NB4 (cell line): ENCODE data around the gene MGRN1.

Experiments used
- DNase-seq: peaks from one replicate; pipeline ENCODE4 v3.0.0; 2010; ENCODE audit warnings: low read depth
- H3K4me3 ChIP-seq: one replicate; pipeline ENCODE4 v1.5.1; 2011; ENCODE audit warnings: mild to moderate bottlenecking, low read depth, low read length, moderate library complexity
- MYC ChIP-seq: IDR thresholded peaks from 2 replicates; pipeline ENCODE4 v1.6.1; 2011; ENCODE audit warnings: low read depth, low read length
- POLR2A ChIP-seq: IDR thresholded peaks from 2 replicates; pipeline ENCODE4 v1.6.1; 2011; ENCODE audit warnings: mild to moderate bottlenecking; ENCODE audit not compliant: insufficient read length; ENCODE audit errors: extremely low read depth
- TF ChIP-seq, protein P1 (sequence below): IDR thresholded peaks from one replicate; pipeline ENCODE4 v1.5.1; 2012; ENCODE audit warnings: low read depth, low read length
- TF ChIP-seq, protein P2 (sequence below): IDR thresholded peaks from 2 replicates; pipeline ENCODE4 v1.6.1; 2011; ENCODE audit warnings: low read depth, low read length

MGRN1 gene

DNA sequence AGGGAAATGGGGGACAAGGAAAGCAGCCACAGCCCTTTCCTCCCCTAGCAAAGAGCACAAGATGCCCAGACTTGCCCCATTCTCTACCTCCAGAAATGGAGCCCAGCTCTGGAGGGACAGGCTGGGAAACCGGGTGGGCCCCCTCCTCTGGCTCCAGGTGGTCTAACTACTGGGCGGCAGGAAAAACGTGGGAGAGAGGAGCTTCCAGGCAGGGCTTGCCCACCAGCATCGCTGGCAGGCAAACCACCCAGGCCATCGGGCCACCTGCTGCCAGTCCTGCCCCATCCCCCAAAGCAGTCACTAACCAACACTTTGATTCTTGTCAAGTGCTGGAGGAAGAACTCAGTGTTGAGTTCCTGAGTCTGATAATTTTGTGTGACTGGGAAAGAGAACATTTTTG lies 93.8 kb downstream of the MGRN1 start:
- no peak for DNase-seq
- no peak for TF ChIP-seq POLR2A
- TF ChIP-seq, protein P1, sequence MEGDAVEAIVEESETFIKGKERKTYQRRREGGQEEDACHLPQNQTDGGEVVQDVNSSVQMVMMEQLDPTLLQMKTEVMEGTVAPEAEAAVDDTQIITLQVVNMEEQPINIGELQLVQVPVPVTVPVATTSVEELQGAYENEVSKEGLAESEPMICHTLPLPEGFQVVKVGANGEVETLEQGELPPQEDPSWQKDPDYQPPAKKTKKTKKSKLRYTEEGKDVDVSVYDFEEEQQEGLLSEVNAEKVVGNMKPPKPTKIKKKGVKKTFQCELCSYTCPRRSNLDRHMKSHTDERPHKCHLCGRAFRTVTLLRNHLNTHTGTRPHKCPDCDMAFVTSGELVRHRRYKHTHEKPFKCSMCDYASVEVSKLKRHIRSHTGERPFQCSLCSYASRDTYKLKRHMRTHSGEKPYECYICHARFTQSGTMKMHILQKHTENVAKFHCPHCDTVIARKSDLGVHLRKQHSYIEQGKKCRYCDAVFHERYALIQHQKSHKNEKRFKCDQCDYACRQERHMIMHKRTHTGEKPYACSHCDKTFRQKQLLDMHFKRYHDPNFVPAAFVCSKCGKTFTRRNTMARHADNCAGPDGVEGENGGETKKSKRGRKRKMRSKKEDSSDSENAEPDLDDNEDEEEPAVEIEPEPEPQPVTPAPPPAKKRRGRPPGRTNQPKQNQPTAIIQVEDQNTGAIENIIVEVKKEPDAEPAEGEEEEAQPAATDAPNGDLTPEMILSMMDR, result no peak
- no peak for TF ChIP-seq MYC
- TF ChIP-seq, protein P2, sequence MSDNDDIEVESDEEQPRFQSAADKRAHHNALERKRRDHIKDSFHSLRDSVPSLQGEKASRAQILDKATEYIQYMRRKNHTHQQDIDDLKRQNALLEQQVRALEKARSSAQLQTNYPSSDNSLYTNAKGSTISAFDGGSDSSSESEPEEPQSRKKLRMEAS, result no peak
- no peak overlapping the region for H3K4me3 ChIP-seq

DNA sequence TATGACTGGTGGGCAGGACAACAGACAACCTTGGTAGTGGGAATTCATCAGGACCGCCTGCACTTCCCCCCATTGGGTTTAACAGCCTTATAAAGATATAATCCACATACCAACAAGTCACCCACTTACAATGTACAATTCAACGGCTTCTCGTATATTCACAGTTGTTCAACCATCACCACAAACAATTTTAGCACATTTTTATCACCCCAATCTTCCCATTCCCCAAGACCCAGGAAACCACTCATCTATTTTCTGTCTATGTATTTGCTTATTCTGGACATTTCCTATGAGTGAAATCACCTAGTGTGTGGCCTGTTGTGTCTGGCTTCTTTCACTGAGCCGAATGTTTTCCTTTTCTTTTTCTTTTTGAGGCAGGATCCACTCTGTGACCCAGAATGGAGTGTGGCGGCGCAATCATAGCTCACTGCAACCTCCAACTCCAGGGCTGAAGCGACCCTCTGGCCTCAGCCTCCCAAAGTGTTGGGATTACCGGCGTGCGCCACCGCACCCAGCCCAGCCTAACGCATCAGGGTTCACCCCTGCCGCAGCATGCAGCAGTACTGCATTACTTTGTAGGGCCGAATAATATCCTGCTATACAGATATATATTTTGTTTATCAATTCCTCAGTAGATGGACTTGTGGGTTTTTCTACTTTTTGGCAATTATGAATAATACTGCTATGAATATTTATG lies 98.6 kb downstream of the MGRN1 start:
- TF ChIP-seq, protein P1, result no peak
- TF ChIP-seq, protein P2, result no peak
- H3K4me3 ChIP-seq, result no peak overlapping the region

DNA sequence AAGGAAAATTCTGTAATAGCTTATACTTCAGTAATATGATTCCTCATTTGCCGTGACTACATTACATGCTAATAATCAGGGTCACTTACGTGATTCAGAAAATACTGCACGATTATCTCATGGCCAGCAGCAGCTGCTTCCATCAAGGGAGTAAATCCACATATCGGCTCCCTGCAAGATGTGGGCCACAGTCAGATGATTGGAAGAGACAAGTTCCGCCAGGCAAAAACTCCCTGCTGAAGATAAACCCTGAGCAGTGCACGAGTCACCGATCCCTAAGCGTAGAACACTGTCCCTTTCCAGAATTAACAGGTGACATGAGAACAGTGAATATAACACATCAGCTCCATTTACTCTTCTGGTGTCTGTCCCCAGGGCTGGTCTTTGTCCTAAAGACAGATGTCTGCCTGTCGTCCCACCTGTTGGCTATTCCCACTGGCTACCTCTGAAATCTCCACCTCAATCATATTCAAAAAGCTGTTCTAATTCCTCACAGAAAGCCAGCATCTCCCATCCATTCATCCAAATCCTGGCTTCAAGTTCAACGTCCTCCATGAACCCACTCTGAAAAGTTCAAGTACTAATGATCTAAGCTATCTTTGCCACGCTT lies 100.1 kb downstream of the MGRN1 start:
- TF ChIP-seq, protein P2, result no peak
- TF ChIP-seq, protein P1, result no peak
- no peak for TF ChIP-seq POLR2A
- TF ChIP-seq MYC, result no peak
- no peak overlapping the region for H3K4me3 ChIP-seq
- no peak for DNase-seq

More for the DNA sequence above, 98.6 kb downstream of the MGRN1 start:
- no peak for DNase-seq

DNA sequence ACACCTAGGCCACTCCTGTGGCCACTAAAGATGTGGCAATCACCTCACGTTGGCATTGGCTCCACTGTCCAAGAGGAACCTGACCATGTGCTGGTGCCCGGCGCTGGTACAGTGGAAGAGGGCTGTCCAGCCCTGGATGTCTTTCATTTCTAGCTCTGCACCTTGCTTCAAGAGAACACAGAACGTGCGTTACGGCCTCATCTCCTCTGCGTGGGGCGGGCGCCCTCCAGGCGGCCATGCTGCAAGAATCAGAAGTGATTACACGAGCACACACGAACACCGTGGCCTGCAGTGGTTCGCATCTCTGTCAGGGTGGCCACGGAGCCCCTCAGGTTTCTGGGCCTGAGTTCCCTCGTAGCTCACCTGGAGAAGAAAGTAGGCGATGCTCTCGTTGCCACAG lies 102.0 kb downstream of the MGRN1 start:
- no peak overlapping the region for H3K4me3 ChIP-seq
- TF ChIP-seq, protein P1, result no peak
- TF ChIP-seq, protein P2, result no peak
- TF ChIP-seq POLR2A (no peak), MYC (no peak)
- DNase-seq, result no peak

DNA sequence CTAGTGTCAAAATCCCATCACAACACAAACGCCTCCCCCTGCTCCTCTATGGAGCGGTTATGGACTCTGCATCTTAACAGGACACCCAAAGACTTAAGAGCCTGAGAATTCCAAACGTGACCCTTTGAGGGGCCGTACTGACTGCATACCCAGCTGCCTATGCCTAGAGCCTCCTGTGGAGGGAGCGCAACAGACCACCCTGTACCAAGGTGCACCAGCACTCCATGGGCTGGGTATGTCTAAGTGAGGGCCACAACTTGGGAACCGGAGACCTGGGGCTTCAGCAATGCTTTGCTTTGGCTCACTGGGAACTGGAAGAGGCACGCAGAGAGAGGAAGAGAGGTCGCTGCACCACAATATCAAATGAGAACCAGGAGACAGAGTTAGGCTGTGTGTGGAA lies 104.0 kb downstream of the MGRN1 start:
- H3K4me3 ChIP-seq, result no peak overlapping the region
- DNase-seq, result no peak
- TF ChIP-seq, protein P2, result no peak
- TF ChIP-seq MYC (no peak), POLR2A (no peak)
- TF ChIP-seq, protein P1, result no peak

DNA sequence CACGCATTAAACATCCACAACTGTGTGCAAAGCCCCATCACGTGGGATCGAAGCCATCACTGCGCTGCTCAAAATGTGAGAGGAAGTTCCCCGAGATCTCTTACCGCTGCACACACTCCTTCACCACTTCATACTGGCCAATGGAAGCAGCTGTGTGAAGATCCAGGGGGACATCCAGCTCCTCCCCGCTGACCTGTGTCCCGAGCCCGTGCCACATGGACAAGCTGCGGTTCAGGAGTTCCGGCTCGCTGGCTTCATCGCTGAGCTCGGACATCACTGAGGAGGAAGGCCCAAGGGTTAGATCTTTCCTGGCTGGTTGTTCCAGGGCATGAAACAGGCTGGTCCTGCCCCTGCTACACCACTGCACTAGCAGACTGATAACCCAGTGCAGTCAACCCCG lies 105.2 kb downstream of the MGRN1 start:
- no peak overlapping the region for H3K4me3 ChIP-seq
- TF ChIP-seq POLR2A, result no peak
- TF ChIP-seq, protein P2, result no peak
- TF ChIP-seq, protein P1, result no peak
- DNase-seq, result no peak
